Calu3 (cell line): ENCODE data around the gene CRCP. TPM values are rescaled to one million over a fixed set of nuclear protein-coding genes. Genes with fewer than 3 reads are reported as not detected.
"Not testable (repeated sequence)": the region's sequence is repeated elsewhere in the genome, so short reads cannot be mapped to it uniquely, and the experiment has no call there.

Experiments used
- BruUV-seq: library from RNA; stranded (reverse); fragments of 400-500 nt; replicated peaks from 2 replicates; lab custom pipeline; 2021; lab: Mats Ljungman, UMichigan
- CTCF ChIA-PET: fragments of 300-600 bp; sonication (Branson Sonifier 250); formaldehyde crosslinking; loops from one replicate; lab custom pipeline; 2022; ENCODE audit warnings: antibody characterized with exemption; lab: Charles Lee
- DNase-seq: peaks from one replicate; pipeline ENCODE4 v3.0.0; 2022
- H3K27ac Mint-ChIP-seq: one replicate; pipeline ENCODE4 v1.8.0; 2022; ENCODE audit warnings: mixed read lengths; ENCODE audit not compliant: unreplicated experiment
- H3K27me3 Mint-ChIP-seq: one replicate; pipeline ENCODE4 v1.8.0; 2022; ENCODE audit warnings: mixed read lengths; ENCODE audit not compliant: unreplicated experiment
- H3K36me3 Mint-ChIP-seq: one replicate; pipeline ENCODE4 v1.8.0; 2022; ENCODE audit warnings: mild to moderate bottlenecking, moderate library complexity, mixed read lengths; ENCODE audit not compliant: insufficient read depth, unreplicated experiment
- H3K4me1 Mint-ChIP-seq: one replicate; pipeline ENCODE4 v1.8.0; 2022; ENCODE audit warnings: mild to moderate bottlenecking, low read depth, mixed read lengths; ENCODE audit not compliant: unreplicated experiment
- H3K4me3 Mint-ChIP-seq: one replicate; pipeline ENCODE4 v1.8.0; 2022; ENCODE audit warnings: mild to moderate bottlenecking, low read depth, moderate library complexity, mixed read lengths; ENCODE audit not compliant: unreplicated experiment
- H3K9me3 Mint-ChIP-seq: one replicate; pipeline ENCODE4 v1.8.0; 2022; ENCODE audit warnings: low read depth, mixed read lengths; ENCODE audit not compliant: unreplicated experiment
- intact Hi-C: fragments of 100-400 bp; cut with micrococcal nuclease; formaldehyde crosslinking; loops from one replicate; pipeline ENCODE4 v1.10.0; 2022; ENCODE audit not compliant: unreplicated experiment
- total RNA-seq: library from RNA; stranded (reverse); gene quantifications from 2 replicates; pipeline ENCODE4 v1.2.3, GENCODE V29; 2022
- TF ChIP-seq, protein P1 (sequence below): fragments of 200-600 bp; IDR thresholded peaks from one replicate; pipeline ENCODE4 v1.8.0; 2022; ENCODE audit warnings: antibody characterized with exemption; ENCODE audit not compliant: unreplicated experiment

The CRCP gene
- total RNA-seq, 1 experiment from 2014 or later = 30.1 TPM

DNA sequence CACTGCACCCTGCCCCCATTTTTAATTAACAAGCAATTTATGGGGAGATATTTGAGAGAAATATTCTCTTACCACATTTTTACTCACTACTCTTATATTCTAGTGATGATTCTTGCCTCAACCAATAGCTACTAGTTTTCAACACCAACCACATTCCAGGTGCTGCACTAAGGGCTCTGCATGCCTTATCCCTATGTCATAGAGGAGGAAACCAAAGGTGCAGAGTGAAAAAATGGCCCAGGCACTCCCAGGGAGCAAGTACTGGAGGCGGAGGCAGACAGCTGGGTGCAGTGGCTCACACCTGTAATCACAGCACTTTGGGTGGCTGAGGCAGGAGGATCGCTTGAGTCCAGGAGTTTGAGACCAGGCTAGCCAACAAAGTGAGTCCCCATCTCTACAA lies 55.0 kb downstream of the CRCP start:
- no peak overlapping the region for H3K27ac Mint-ChIP-seq
- no peaks in the 10 kb centered on the region for H3K4me1 Mint-ChIP-seq
- intact Hi-C loops = no loop called here
- H3K4me3 Mint-ChIP-seq = no peak overlapping the region
- no peaks in the 10 kb centered on the region for H3K27me3 Mint-ChIP-seq
- no peaks in the 10 kb centered on the region for H3K36me3 Mint-ChIP-seq
- TF ChIP-seq, protein P1, sequence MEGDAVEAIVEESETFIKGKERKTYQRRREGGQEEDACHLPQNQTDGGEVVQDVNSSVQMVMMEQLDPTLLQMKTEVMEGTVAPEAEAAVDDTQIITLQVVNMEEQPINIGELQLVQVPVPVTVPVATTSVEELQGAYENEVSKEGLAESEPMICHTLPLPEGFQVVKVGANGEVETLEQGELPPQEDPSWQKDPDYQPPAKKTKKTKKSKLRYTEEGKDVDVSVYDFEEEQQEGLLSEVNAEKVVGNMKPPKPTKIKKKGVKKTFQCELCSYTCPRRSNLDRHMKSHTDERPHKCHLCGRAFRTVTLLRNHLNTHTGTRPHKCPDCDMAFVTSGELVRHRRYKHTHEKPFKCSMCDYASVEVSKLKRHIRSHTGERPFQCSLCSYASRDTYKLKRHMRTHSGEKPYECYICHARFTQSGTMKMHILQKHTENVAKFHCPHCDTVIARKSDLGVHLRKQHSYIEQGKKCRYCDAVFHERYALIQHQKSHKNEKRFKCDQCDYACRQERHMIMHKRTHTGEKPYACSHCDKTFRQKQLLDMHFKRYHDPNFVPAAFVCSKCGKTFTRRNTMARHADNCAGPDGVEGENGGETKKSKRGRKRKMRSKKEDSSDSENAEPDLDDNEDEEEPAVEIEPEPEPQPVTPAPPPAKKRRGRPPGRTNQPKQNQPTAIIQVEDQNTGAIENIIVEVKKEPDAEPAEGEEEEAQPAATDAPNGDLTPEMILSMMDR = no peak
- no peaks in the 10 kb centered on the region for H3K9me3 Mint-ChIP-seq
- DNase-seq = no peak
- no TSS peak for BruUV-seq
- CTCF ChIA-PET = no interaction called here

DNA sequence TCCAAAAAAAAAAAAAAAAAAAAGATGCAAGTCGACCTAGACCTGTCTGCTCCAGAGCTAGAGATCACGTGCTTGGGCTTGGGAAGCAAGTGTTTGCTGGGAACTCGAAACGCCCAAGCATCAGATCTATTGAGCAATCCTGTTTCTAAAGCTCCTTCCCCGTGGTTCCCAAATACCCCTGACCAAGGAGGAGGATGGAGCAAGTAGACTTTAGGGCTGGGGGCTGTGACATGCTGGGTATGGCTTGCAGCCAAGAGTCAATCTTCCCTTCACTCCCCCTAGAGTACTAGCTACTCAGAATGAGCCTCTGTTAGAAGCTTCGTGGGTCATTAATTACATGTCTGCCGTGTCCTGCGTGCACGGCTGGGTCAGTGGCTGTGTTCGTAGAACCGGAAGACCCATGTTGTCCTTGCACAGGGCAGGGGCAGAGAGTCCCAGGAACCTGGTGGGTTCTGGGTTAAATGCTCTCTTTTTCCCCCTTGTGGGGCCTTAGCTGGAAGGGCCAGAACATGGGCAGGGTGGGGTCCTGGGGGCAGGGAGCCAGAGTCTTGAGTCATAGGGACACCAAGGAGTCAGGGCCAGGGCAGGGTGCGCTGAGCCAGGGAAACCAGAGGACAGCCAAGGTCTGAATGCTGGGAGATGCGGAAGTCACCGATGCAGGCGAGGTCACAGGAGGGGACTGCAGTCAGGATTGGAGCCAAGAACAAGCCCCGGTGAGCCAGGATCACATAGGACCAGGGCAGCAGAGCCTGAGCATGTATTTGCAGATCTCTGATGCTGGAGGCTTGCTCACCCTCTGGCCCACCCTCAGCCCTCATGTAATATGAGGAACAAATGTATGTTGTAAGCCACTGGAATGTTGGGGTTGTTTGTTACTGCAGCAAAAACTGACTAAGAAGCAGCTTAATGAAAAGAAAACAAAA lies 55.9 kb downstream of the CRCP start:
- intact Hi-C loops = no loop called here
- no TSS peak for BruUV-seq
- no peak overlapping the region for H3K4me3 Mint-ChIP-seq
- no peak overlapping the region for H3K27ac Mint-ChIP-seq
- CTCF ChIA-PET = interaction anchor here (0.5 kb wide), 1 partner anchor 134 kb away, joined by 4 read pairs; no protein-coding TSS in a partner anchor
- no peaks in the 10 kb centered on the region for H3K9me3 Mint-ChIP-seq
- H3K27me3 Mint-ChIP-seq = no peaks in the 10 kb centered on the region
- TF ChIP-seq, protein P1 = no peak
- H3K36me3 Mint-ChIP-seq = no peaks in the 10 kb centered on the region
- no peaks in the 10 kb centered on the region for H3K4me1 Mint-ChIP-seq
- peak; percentile 31 for DNase-seq

DNA sequence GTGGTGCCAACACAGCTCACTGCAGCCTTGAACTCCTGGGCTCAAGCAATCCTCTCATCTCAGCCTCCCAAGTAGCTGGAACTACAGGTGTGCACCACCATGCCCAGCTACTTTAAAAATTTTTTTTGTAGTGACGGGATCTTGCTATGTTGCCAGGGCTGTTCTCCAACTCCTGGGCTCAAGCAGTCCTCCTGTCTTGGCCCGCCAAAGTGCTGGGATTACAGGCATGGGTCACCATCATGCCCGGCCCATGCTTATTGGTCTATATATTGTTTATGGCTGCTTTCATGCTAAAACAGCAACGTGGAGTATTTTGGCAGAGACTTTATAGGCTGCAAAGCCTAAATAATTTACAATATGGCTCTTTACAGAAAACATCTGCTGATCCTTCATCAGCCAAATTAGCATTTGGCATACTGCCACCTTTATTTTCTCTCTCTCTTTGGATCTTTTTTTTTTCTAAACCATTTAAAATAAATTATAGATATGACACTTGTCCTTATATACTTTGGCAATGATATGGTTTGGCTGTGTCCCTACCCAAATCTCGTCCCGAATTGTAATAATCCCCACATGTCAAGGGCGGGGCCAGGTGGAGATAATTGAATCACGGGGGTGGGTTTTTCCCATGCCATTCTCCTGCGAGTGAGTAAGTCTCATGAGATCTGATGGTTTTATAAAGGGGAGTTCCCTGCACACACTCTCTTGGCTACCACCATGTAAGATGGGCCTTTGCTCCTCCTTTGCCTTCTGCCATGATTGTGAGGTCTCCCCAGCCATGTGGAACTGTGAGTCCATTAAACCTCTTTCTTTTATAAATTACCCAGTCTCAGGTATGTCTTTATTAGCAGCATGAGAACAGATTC lies 58.1 kb downstream of the CRCP start:
- DNase-seq, H3K36me3 Mint-ChIP-seq, H3K9me3 Mint-ChIP-seq, BruUV-seq, intact Hi-C loops, H3K4me3 Mint-ChIP-seq, H3K27ac Mint-ChIP-seq, H3K4me1 Mint-ChIP-seq, H3K27me3 Mint-ChIP-seq: not testable (repeated sequence)
- CTCF ChIA-PET = interaction anchor here (0.6 kb wide), 1 partner anchor 52 kb away, joined by 3 read pairs; no protein-coding TSS in a partner anchor

DNA sequence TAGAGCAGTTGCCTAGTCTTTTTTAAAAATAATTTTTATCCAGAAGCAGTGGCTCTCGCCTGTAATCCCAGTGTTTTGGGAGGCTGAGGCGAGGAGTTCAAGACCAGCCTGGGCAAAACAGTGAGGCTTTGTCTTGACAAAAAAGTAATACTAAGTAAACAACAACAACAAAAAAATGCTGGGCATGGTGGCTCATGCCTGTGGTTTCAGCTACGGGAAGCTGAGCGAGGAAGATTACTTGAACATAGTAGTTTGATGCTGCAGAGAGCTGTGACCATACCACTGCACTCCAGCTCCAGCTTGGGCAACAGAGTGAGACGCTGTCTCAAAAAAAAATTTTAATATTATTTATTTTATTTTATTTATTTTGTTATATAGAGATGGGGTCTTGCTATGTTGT lies 59.2 kb downstream of the CRCP start:
- H3K36me3 Mint-ChIP-seq = no peaks in the 10 kb centered on the region
- intact Hi-C loops = no loop called here
- H3K27me3 Mint-ChIP-seq = no peaks in the 10 kb centered on the region
- TF ChIP-seq, protein P1 = no peak
- H3K4me1 Mint-ChIP-seq = no peaks in the 10 kb centered on the region
- DNase-seq = no peak
- no TSS peak for BruUV-seq
- H3K4me3 Mint-ChIP-seq = no peak overlapping the region
- no peaks in the 10 kb centered on the region for H3K9me3 Mint-ChIP-seq
- H3K27ac Mint-ChIP-seq = no peak overlapping the region
- CTCF ChIA-PET = no interaction called here

DNA sequence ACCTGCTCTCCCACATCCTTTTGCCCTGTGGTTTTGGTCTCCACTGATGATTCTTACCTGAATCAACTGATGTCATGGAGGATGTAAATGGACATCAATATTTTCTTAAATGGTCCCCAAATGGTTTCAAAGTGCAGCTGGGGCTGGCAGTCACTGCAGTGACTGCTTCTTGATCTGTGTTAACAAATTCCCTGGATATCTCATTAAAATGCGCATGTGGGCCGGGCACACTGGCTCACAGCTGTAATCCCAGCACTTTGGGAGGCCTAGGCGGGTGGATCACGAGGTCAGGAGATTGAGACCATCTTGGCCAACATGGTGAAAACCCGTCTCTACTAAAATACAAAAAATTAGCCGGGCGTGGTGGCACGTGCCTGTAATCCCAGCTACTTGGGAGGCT lies 60.4 kb downstream of the CRCP start:
- H3K27me3 Mint-ChIP-seq, H3K9me3 Mint-ChIP-seq, H3K27ac Mint-ChIP-seq, H3K4me3 Mint-ChIP-seq, H3K36me3 Mint-ChIP-seq, DNase-seq, BruUV-seq, intact Hi-C loops, H3K4me1 Mint-ChIP-seq: not testable (repeated sequence)
- CTCF ChIA-PET = interaction anchor here (0.6 kb wide), 1 partner anchor 14 kb away, joined by 4 read pairs; no protein-coding TSS in a partner anchor
